GM12878 (cell line): Measurements from ENCODE around the gene NFIX. TPM values are rescaled to one million over a fixed set of nuclear protein-coding genes. Genes with fewer than 3 reads are reported as not detected.

ENCODE experiments used
- ATAC-seq: fragments of 200-7000 bp; cut with Tn5 transposase; 3 replicates; pipeline ENCODE4 v1.9.1; 2020; ENCODE audit warnings: mild to moderate bottlenecking, moderate library complexity
- BruUV-seq: library from RNA; stranded (reverse); fragments of 400-500 nt; replicated peaks from 2 replicates; lab custom pipeline; 2021; lab: Mats Ljungman, UMichigan
- CTCF ChIA-PET: fragments of 300-600 bp; sonication (Branson Sonifier 250); formaldehyde crosslinking; extraction: SDS; loops from one replicate; lab custom pipeline; 2021; ENCODE audit warnings: inconsistent platforms; lab: Yijun Ruan, JAX
- POLR2A ChIA-PET: fragments of 350-600 bp; formaldehyde crosslinking; extraction: SDS; loops from one replicate; lab custom pipeline; 2021; ENCODE audit warnings: inconsistent platforms; lab: Charles Lee
- RAD21 ChIA-PET: fragments of 300-600 bp; sonication (Branson Sonifier 250); formaldehyde crosslinking; loops from one replicate; lab custom pipeline; 2023; ENCODE audit warnings: antibody characterized with exemption; ENCODE audit not compliant: unreplicated experiment; lab: Charles Lee
- SMC1A ChIA-PET: fragments of 300-600 bp; sonication (Branson Sonifier 250); formaldehyde crosslinking; loops from one replicate; lab custom pipeline; 2023; ENCODE audit not compliant: unreplicated experiment, uncharacterized antibody; lab: Charles Lee
- DNase-seq: peaks from one replicate; pipeline ENCODE4 v3.0.0-alpha.2; 2011; ENCODE audit warnings: low read depth, low spot score
- FAIRE-seq: peaks from 3 replicates; lab custom pipeline; 2011; peaks lifted over from hg19 to GRCh38; lab: Jason Lieb, UNC
- H2AFZ ChIP-seq: 2 replicates; pipeline ENCODE4 v1.6.0; 2011; ENCODE audit warnings: low read depth, low read length, control low read depth; ENCODE audit not compliant: control insufficient read depth
- H3K27ac ChIP-seq: 2 replicates; pipeline ENCODE4 v1.5.1; 2011; ENCODE audit warnings: control low read depth; ENCODE audit not compliant: control insufficient read depth, insufficient read depth
- H3K27me3 ChIP-seq, 2 experiments: replicated peaks in 1 of 2; 2 replicates each; pipeline versions ENCODE4 v1.6.0 to v1.6.1; 2011; ENCODE audit warnings: low read length in 1 of 2; ENCODE audit not compliant: control insufficient read depth in 2 of 2, insufficient read depth in 2 of 2
- H3K36me3 ChIP-seq, 2 experiments: 2 replicates each; pipeline ENCODE4 v1.5.1; 2011; ENCODE audit warnings: low read length in 1 of 2; ENCODE audit not compliant: control insufficient read depth in 2 of 2, insufficient read depth in 2 of 2
- H3K4me1 ChIP-seq: 2 replicates; pipeline ENCODE4 v1.6.1; 2011; ENCODE audit warnings: mild to moderate bottlenecking, low read length, moderate library complexity, mixed read lengths; ENCODE audit not compliant: control insufficient read depth, insufficient read depth
- H3K4me2 ChIP-seq: 2 replicates; pipeline ENCODE4 v1.6.0; 2011; ENCODE audit warnings: control low read depth; ENCODE audit not compliant: control insufficient read depth, insufficient read depth
- H3K4me3 ChIP-seq: fragments of 200-600 bp; sonication (generic); 2 replicates; pipeline ENCODE4 v1.5.1; 2016
- H3K79me2 ChIP-seq: 2 replicates; pipeline ENCODE4 v1.6.0; 2011; ENCODE audit warnings: low read length; ENCODE audit not compliant: control insufficient read depth, insufficient read depth
- H3K9ac ChIP-seq: 2 replicates; pipeline ENCODE4 v1.8.0; 2011; ENCODE audit warnings: low read length, control low read depth, mixed read lengths; ENCODE audit not compliant: control insufficient read depth, insufficient read depth
- H3K9me3 ChIP-seq: replicated peaks from 3 replicates; pipeline ENCODE4 v1.5.1; 2011; ENCODE audit warnings: mild to moderate bottlenecking, low read length; ENCODE audit not compliant: control insufficient read depth, insufficient read depth
- H4K20me1 ChIP-seq: 2 replicates; pipeline ENCODE4 v1.6.0; 2011; ENCODE audit not compliant: control insufficient read depth, insufficient read depth
- BMI1 ChIP-seq: fragments of 450-650 bp; IDR thresholded peaks from 2 replicates; pipeline ENCODE4 v1.6.1; 2016; ENCODE audit warnings: mild to moderate bottlenecking, moderate library complexity, borderline replicate concordance
- MLLT1 ChIP-seq: fragments of 450-650 bp; IDR thresholded peaks from 2 replicates; pipeline ENCODE4 v1.6.1; 2016; ENCODE audit warnings: mild to moderate bottlenecking
- MYB ChIP-seq: fragments of 150-350 bp; IDR thresholded peaks from 2 replicates; pipeline ENCODE4 v1.6.1; 2014; ENCODE audit warnings: mild to moderate bottlenecking, low read depth, low read length, borderline replicate concordance
- PBX3 ChIP-seq: IDR thresholded peaks from 2 replicates; pipeline ENCODE4 v1.6.1; 2011; ENCODE audit warnings: mild to moderate bottlenecking, low read depth, low read length, moderate library complexity; ENCODE audit not compliant: insufficient replicate concordance
- SKIL ChIP-seq: fragments of 450-650 bp; IDR thresholded peaks from 2 replicates; pipeline ENCODE4 v1.6.1; 2017; ENCODE audit warnings: mild to moderate bottlenecking, low read depth, inconsistent platforms; ENCODE audit not compliant: poor library complexity, severe bottlenecking
- SMAD5 ChIP-seq: IDR thresholded peaks from 2 replicates; pipeline ENCODE4 v1.6.1; 2016; ENCODE audit warnings: antibody characterized with exemption, low read depth
- TARDBP ChIP-seq: IDR thresholded peaks from 2 replicates; pipeline ENCODE4 v1.6.1; 2016; ENCODE audit warnings: borderline replicate concordance
- ZBTB33 ChIP-seq: fragments of 450-650 bp; IDR thresholded peaks from 2 replicates; pipeline ENCODE4 v1.6.1; 2017; ENCODE audit warnings: mild to moderate bottlenecking
- WGBS: methylation state at CpG from one replicate; pipeline ENCODE4 v1.1.6; 2016; ENCODE audit warnings: low lambda C conversion rate; ENCODE audit not compliant: insufficient replicate concordance, insufficient coverage; ENCODE audit errors: missing lambda C conversion rate; 5-methylcytosine and 5-hydroxymethylcytosine counted together
- in situ Hi-C: fragments of 300-500 bp; cut with MboI; formaldehyde crosslinking; loops from 9 replicates; pipeline ENCODE4 v1.14.3; 2018; ENCODE audit warnings: mixed read lengths
- intact Hi-C: fragments of 100-400 bp; cut with micrococcal nuclease; formaldehyde crosslinking; loops from one replicate; pipeline ENCODE4 v1.14.2; 2022; ENCODE audit not compliant: unreplicated experiment
- polyA plus RNA-seq, 11 experiments: library from polyadenylated mRNA; depleted of rRNA in 4 of 11; unstranded in 6 of 11; stranded (reverse) in 5 of 11; fragments of >200 nt; fragmentation: Nextera tagmentation in 4 of 11; fragmentation: Illumina TruSeq in 1 of 11; extraction: Ambion mirVana in 4 of 11; extraction: Trizol in 1 of 11; gene quantifications; 1 replicate in 1 of 11; 2 replicates in 10 of 11; pipeline versions ENCODE4 v1.2.1 to v1.2.3, GENCODE V29; 2011 to 2016; ENCODE audit warnings: inconsistent platforms in 2 of 11, missing spikeins in 2 of 11, low read depth in 1 of 11
- total RNA-seq, 4 experiments: library from RNA; depleted of rRNA in 3 of 4; stranded (reverse); fragments of >200 nt in 3 of 4; fragmentation: Illumina TruSeq in 1 of 4; extraction: Trizol in 1 of 4; gene quantifications; 2 replicates each; pipeline versions ENCODE4 v1.2.1 to v1.2.3, GENCODE V29; 2013 to 2021

Gene NFIX
- total and polyA plus RNA-seq, 10 of the 15 experiments (the other 5 are each of a cell fraction or from before 2014, with no cell fraction given): 0.02 to 2.2 (median 0.28) TPM

GRCh38 chr19:12991296-12991695, 4.0 kb upstream of the NFIX start:
- whole genome bisulfite sequencing: 73% methylated on average over 5 of the region's 5 CpGs
- no peaks in the 10 kb centered on the region for H3K4me1 ChIP-seq
- DNase-seq (no peak), FAIRE-seq (no peak), ATAC-seq (no peak)
- ChIA-PET POLR2A (interaction anchor here (0.6 kb wide), 2 partner anchors 31 to 157 kb away, joined by 6 to 9 read pairs; no protein-coding TSS in a partner anchor), SMC1A (no interaction called here), RAD21 (no interaction called here), CTCF (interaction anchor here (0.6 kb wide), 1 partner anchor 1735 kb away, joined by 3 read pairs; no protein-coding TSS in a partner anchor)
- intact Hi-C loops: no loop called here
- in situ Hi-C loops: no loop called here
- H3K4me2 ChIP-seq: no peak overlapping the region
- H4K20me1 ChIP-seq: no peaks in the 10 kb centered on the region
- H2AFZ ChIP-seq: no peak overlapping the region
- no peaks in the 10 kb centered on the region for H3K79me2 ChIP-seq
- peaks cover 4 to 6% of the 10 kb centered on the region in 2 experiments; a peak in 3 of 4 replicates for H3K27me3 ChIP-seq
- TF ChIP-seq PBX3: peak; percentile 13
- TF ChIP-seq SMAD5: no peak
- TF ChIP-seq TARDBP: no peak
- TF ChIP-seq MYB: no peak
- no peak for TF ChIP-seq BMI1
- no peak for TF ChIP-seq ZBTB33
- TF ChIP-seq MLLT1: no peak
- TF ChIP-seq SKIL: no peak
- H3K9ac ChIP-seq: no peak overlapping the region
- no peaks in the 10 kb centered on the region for H3K36me3 ChIP-seq
- H3K4me3 ChIP-seq: no peak overlapping the region
- no peaks in the 10 kb centered on the region for H3K9me3 ChIP-seq
- BruUV-seq: no TSS peak
- no peak overlapping the region for H3K27ac ChIP-seq
